DMS114 treated with DMSO at 0.1 percent for 48 hours (cell line): ENCODE data around the gene MXD4.
A peak's percentile ranks its signal among the peaks of the same experiment; 100 is the strongest.
"Not testable (repeated sequence)": the region's sequence is repeated elsewhere in the genome, so short reads cannot be mapped to it uniquely, and the experiment has no call there.

Experiments used
- DNase-seq: peaks from one replicate; lab custom pipeline; 2025; ENCODE audit not compliant: unreplicated experiment; lab: John Stamatoyannopoulos, UW

Gene MXD4

DNA sequence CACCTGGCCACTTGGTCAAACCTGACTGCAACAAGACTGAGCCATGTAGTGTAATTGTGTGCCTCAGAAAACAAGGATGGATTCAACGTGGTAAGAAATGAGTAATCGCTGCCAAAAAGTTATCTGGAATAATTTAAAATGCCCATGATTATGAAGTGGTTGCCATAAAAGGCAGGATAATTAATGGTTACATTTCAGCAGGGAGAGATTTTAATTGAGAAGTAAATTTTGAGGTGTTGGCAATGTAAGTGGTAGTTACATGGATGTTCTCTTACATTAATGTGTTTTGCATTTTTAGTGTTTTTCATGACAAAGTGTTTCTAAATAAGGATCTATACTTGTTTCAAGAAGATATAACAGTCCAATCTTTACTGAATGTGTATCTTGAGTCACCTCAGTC is 35.6 kb downstream of the MXD4 start:
- DNase-seq = no peak

DNA sequence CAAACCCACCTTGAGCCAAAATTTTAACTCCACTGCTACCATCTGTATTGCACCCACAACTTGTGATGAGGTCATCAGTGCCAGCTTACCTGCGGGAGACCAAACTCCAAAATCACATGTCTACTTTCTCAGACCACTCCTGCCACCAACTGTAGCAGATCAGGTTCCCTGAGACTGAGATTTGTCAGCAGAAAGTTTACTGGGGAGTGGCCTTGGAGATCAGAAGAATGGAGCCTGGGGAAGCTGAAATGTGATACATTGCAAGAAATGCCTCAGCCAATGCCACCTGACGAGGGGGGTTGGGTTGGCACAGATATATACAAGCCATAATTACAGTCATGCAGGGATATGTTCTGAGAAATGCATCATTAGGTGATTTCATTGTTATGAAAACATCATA is 39.1 kb downstream of the MXD4 start:
- DNase-seq = no peak

DNA sequence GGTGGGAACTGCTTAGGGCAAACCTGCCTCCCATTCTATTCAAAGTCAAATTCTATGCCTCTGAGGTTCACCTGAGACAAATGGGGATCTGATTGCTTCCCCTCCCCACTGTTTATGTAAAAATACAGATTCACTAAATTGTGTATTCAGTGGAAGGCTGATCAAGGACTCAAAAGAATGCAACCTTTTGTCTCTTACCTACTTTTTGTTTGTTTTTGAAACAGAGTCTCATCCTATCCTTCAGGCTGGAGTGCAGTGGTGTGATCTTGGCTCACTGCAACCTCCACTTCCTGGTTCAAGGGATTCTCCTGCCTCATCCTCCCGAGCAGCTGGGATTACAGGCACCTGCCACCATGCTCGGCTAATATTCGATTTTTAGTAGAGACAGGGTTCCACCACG is 40.5 kb downstream of the MXD4 start:
- not testable (repeated sequence) for DNase-seq

DNA sequence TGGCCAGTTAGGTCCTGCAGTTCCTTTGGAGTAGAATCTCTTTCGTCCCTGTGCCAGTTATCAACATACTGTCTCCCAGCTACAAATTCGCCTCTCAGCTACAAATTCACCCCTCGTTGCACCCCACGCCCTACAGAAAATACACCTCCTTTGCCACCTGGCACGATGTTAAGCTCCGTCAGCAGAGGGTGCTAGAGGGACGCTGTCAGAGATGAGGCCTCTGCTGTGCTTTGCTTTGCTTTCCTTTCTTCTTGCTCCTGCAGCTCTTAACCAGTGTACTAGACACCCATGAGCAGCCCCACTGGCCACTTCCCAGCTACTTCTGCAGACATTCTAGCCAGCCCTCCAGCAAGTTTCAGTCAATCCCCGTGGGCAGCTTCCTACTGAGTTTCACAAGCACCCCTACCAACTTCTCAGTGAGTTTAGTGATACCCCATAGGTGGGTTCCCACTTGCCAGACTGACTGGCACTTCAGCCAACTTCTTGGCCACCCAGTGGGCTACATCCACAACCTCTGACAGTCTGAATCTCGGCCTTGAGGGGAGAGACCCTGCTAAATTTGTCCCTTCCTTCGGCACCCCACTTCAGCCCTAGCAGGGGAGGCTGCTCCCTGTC is 41.8 kb downstream of the MXD4 start:
- DNase-seq = peak; percentile 37

DNA sequence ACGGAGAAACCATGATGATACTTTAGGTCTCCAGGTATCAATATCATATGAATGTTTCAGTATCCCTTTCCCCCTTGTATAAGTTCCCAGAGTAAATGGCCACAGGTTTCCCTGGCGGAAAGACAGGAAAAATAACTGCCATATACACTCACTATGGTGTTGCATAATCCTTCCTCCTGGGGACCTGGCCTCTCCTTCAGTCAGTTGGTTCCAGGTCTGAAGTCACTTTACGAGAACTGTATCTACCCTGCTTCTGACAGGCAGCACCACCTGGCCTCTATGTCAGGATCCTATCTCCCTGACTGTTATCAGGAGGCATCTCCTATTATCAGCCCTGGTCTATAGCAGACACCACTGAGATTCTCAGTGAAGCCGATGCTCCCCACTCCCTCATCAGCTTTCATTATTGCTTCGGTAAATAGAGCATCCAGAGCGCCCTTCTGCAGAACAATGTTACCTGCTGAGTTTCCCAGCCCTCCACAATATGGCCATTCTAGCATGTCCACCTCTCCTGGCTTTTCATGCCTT is 42.6 kb downstream of the MXD4 start:
- DNase-seq = no peak

DNA sequence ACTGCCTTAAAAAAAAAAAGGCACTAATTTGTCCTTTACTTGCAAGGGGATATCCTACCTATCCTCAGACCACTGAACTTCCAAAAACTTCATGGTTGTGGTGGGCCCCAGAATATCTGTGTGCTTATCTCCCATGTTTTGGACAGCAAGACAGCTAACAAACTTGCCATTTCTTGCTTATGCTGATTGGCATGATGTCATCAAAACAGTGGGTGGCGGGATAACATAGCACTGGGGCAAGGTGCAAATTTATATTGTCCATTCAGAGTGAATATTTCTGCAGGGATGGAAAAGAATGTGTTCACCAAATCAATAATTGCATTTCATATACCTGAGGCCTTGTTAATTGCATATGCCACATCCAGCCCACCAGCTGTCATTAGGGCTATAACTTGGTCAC is 43.5 kb downstream of the MXD4 start:
- DNase-seq = no peak

DNA sequence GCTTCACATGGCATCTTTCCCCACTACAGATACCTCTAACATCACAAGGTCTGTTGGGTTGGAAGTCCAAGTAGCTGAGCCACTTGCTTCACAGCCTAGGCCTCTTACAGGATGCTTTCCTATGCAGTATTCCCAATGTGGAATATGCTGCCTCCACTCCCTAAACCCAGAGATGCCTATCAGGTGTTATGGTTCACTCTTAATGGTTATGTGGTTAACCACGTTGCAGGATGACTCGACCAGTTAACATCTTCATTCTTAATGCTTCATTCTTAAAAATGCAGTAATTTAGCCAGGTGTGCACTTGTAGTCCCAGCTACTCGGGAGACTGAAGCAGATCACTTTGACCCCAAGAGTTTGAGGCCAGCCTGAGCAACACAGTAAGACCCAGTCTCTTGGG is 44.2 kb downstream of the MXD4 start:
- no peak for DNase-seq

DNA sequence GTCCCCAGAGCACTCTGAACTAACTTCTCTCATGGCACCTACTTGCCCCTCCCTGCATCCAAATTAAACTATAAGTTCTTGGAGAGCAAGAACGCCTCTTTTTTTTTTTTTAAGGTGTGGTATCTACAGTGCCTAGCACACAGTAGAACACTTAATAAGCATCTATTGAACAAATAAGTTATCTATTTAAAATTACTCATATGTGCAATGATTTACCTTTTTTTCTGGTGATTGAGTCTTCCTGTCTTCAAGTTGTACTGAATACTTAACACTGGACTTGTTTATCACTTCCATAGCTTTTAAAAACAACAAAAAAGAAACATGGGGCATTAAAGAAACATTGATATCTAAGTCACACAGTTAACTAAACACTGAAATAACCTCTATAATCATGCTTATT is 49.1 kb downstream of the MXD4 start:
- no peak for DNase-seq

DNA sequence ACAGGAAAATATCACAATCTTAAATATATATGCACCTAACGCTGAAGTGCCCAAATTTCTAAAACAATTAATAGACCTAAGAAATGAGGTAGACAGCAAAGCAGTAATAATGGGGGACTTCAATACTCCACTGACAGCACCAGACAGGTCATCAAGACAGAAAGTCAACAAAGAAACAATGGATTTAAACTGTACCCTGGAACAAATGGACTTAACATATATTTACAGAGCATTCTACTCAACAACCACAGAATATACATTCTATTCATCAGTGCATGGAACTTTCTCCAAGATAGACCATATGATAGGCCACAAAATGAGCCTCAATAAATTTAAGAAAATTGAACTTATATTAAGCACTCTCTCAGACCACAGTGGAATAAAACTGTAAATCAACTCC is 59.1 kb downstream of the MXD4 start:
- not testable (repeated sequence) for DNase-seq
